ENCODE data around the gene BAIAP2L2. TPM values are rescaled to one million over a fixed set of nuclear protein-coding genes. Genes with fewer than 3 reads are reported as not detected.

Gene BAIAP2L2
- total and polyA plus RNA-seq, 10 of the 15 experiments (the other 5 are each of a cell fraction or from before 2014, with no cell fraction given) = 0.08 to 0.38 (median 0.14) TPM; not detected in 6

- Histone ChIP-seq H3K9me3 (replicated peaks; ENCODE audit: control insufficient read depth, insufficient read depth, low read length) (no peaks in the 10 kb centered on the region), H3K27ac (ENCODE audit: control insufficient read depth, insufficient read depth) (no peak overlapping the region), H3K4me1 (ENCODE audit: control insufficient read depth, insufficient read depth, low read length) (no peaks in the 10 kb centered on the region), H2AFZ (ENCODE audit: control insufficient read depth, low read depth, low read length) (no peak overlapping the region), H4K20me1 (ENCODE audit: control insufficient read depth, insufficient read depth) (no peaks in the 10 kb centered on the region), H3K27me3 (replicated peaks in 1 of 2; ENCODE audit: control insufficient read depth in 2 of 2, insufficient read depth in 2 of 2, low read length in 1 of 2) (no peaks in the 10 kb centered on the region; a peak in 2 of 4 replicates), H3K9ac (ENCODE audit: control insufficient read depth, insufficient read depth, low read length) (no peak overlapping the region), H3K4me2 (ENCODE audit: control insufficient read depth, insufficient read depth) (no peak overlapping the region), H3K79me2 (ENCODE audit: control insufficient read depth, insufficient read depth, low read length) (no peaks in the 10 kb centered on the region), H3K4me3 (no peak overlapping the region), H3K36me3 (ENCODE audit: control insufficient read depth in 2 of 2, insufficient read depth in 2 of 2, low read length in 1 of 2) (no peaks in the 10 kb centered on the region)
- ATAC-seq (no peak), FAIRE-seq (no peak), DNase-seq (ENCODE audit: low read depth, low spot score) (no peak)
- in situ Hi-C loops (cut with MboI) (no loop called here), intact Hi-C loops (cut with micrococcal nuclease; ENCODE audit: unreplicated experiment) (no loop called here)
- no TSS peak for BruUV-seq (replicated peaks)
- ChIA-PET CTCF (no interaction called here), RAD21 (ENCODE audit: unreplicated experiment) (no interaction called here), SMC1A (ENCODE audit: uncharacterized antibody, unreplicated experiment) (no interaction called here), POLR2A (no interaction called here)
- WGBS (ENCODE audit: insufficient coverage, insufficient replicate concordance, low lambda C conversion rate, missing lambda C conversion rate) = 65% methylated on average over 3 of the region's 13 CpGs
- no peak for TF ChIP-seq ZNF207 (IDR thresholded peaks at IDR 0.05; ENCODE audit: borderline replicate concordance)
These were observed 34.5 kb downstream of the BAIAP2L2 start for GRCh38 chr22:38075961-38076360.

- RAD21 ChIA-PET (ENCODE audit: unreplicated experiment) = no interaction called here
- TF ChIP-seq MAX (IDR thresholded peaks at IDR 0.05; ENCODE audit: low read depth, low read length) = no peak
- no peak for TF ChIP-seq ESRRA (IDR thresholded peaks at IDR 0.05; ENCODE audit: low read length)
- TF ChIP-seq FOS (IDR thresholded peaks at IDR 0.05; ENCODE audit: borderline replicate concordance, extremely low read depth, insufficient read length) = no peak
- TF ChIP-seq CHD1 (IDR thresholded peaks at IDR 0.05; ENCODE audit: low read depth, low read length) = no peak
- no peak for TF ChIP-seq MXI1 (IDR thresholded peaks at IDR 0.05; ENCODE audit: low read depth, low read length)
- no peak for TF ChIP-seq IKZF2 (IDR thresholded peaks at IDR 0.05)
- no peak for TF ChIP-seq CHD2 (IDR thresholded peaks at IDR 0.05; ENCODE audit: borderline replicate concordance, low read depth, low read length)
- no peak for TF ChIP-seq LARP7 (IDR thresholded peaks at IDR 0.05)
- TF ChIP-seq CREB1 (IDR thresholded peaks at IDR 0.05; ENCODE audit: low read depth) = no peak
- no peak for TF ChIP-seq HDAC6 (IDR thresholded peaks at IDR 0.05; ENCODE audit: unreplicated experiment)
- TF ChIP-seq ZBTB40 (IDR thresholded peaks at IDR 0.05; ENCODE audit: borderline replicate concordance) = no peak
- TF ChIP-seq EED (IDR thresholded peaks at IDR 0.05; ENCODE audit: low read depth) = no peak
- no peak for TF ChIP-seq PAX8 (IDR thresholded peaks at IDR 0.05)
These were observed 35.2 kb downstream of the BAIAP2L2 start for GRCh38 chr22:38075105-38075825.

More at GRCh38 chr22:38075105-38075825, 35.2 kb downstream of the BAIAP2L2 start:
- no peaks in the 10 kb centered on the region for H3K36me3 ChIP-seq (ENCODE audit: control insufficient read depth in 2 of 2, insufficient read depth in 2 of 2, low read length in 1 of 2)
- H3K27me3 ChIP-seq (replicated peaks in 1 of 2; ENCODE audit: control insufficient read depth in 2 of 2, insufficient read depth in 2 of 2, low read length in 1 of 2) = no peaks in the 10 kb centered on the region; a peak in 1 of 4 replicates
- no peak overlapping the region for H2AFZ ChIP-seq (ENCODE audit: control insufficient read depth, low read depth, low read length)
- SMC1A ChIA-PET (ENCODE audit: uncharacterized antibody, unreplicated experiment) = no interaction called here
- DNase-seq (ENCODE audit: low read depth, low spot score) (no peak), FAIRE-seq (no peak), ATAC-seq (no peak)
- no peaks in the 10 kb centered on the region for H3K9me3 ChIP-seq (replicated peaks; ENCODE audit: control insufficient read depth, insufficient read depth, low read length)
- no TSS peak for BruUV-seq (replicated peaks)
- H3K79me2 ChIP-seq (ENCODE audit: control insufficient read depth, insufficient read depth, low read length) = no peaks in the 10 kb centered on the region
- POLR2A ChIA-PET = no interaction called here
- CTCF ChIA-PET = no interaction called here
- intact Hi-C loops (cut with micrococcal nuclease; ENCODE audit: unreplicated experiment) (no loop called here), in situ Hi-C loops (cut with MboI) (no loop called here)
- 90% methylated on average over 16 of the region's 32 CpGs for WGBS (ENCODE audit: insufficient coverage, insufficient replicate concordance, low lambda C conversion rate, missing lambda C conversion rate)
- H3K27ac ChIP-seq (ENCODE audit: control insufficient read depth, insufficient read depth) = no peak overlapping the region
- no peak overlapping the region for H3K4me3 ChIP-seq
- no peaks in the 10 kb centered on the region for H3K4me1 ChIP-seq (ENCODE audit: control insufficient read depth, insufficient read depth, low read length)
- no peak overlapping the region for H3K9ac ChIP-seq (ENCODE audit: control insufficient read depth, insufficient read depth, low read length)
- H4K20me1 ChIP-seq (ENCODE audit: control insufficient read depth, insufficient read depth) = no peaks in the 10 kb centered on the region
- H3K4me2 ChIP-seq (ENCODE audit: control insufficient read depth, insufficient read depth) = no peak overlapping the region

Measured in GM12878 (cell line).